HG02798 (cell line): ENCODE results near the gene KRT6B.
"Not testable (repeated sequence)": the region's sequence is repeated elsewhere in the genome, so short reads cannot be mapped to it uniquely, and the experiment has no call there.

ENCODE experiments used
- ATAC-seq: cut with Tn5 transposase; IDR thresholded peaks from one replicate; pipeline ENCODE4 v1.9.1; 2021; ENCODE audit warnings: mild to moderate bottlenecking; ENCODE audit not compliant: unreplicated experiment, poor library complexity

KRT6B gene

GRCh38 chr12:52473768-52474167 lies 21.8 kb upstream of the KRT6B start, which contains the start of gene KRT6C:
Gene KRT6C, minus strand, starts transcription at chr12:52473805. Its CDS starts 68 bp downstream, at chr12:52473737.
- ATAC-seq, result no peak

- ATAC-seq, result no peak
Measured at GRCh38 chr12:52469853-52470252, 17.9 kb upstream of the KRT6B start.

GRCh38 chr12:52464897-52465296 lies 13.0 kb upstream of the KRT6B start:
- ATAC-seq, result no peak

GRCh38 chr12:52461693-52462092 lies 9.7 kb upstream of the KRT6B start:
- no peak for ATAC-seq

GRCh38 chr12:52458861-52459260 lies 6.9 kb upstream of the KRT6B start:
- no peak for ATAC-seq

- no peak for ATAC-seq
Measured at GRCh38 chr12:52455821-52456220, 3.9 kb upstream of the KRT6B start.

GRCh38 chr12:52454411-52455201 lies 2.7 kb upstream of the KRT6B start:
- no peak for ATAC-seq

- ATAC-seq, result no peak
Measured at GRCh38 chr12:52448228-52448627, 3.7 kb downstream of the KRT6B start.

GRCh38 chr12:52447196-52447595 lies 4.8 kb downstream of the KRT6B start:
- not testable (repeated sequence) for ATAC-seq

GRCh38 chr12:52446367-52447045 lies 5.4 kb downstream of the KRT6B start:
- no peak for ATAC-seq

GRCh38 chr12:52445876-52446275 lies 6.1 kb downstream of the KRT6B start:
- ATAC-seq, result no peak

- ATAC-seq, result no peak
Measured at GRCh38 chr12:52444647-52445595, 7.0 kb downstream of the KRT6B start.

GRCh38 chr12:52443966-52444365 lies 8.0 kb downstream of the KRT6B start:
- ATAC-seq, result no peak

- ATAC-seq, result no peak
Measured at GRCh38 chr12:52442600-52443061, 9.3 kb downstream of the KRT6B start.

GRCh38 chr12:52441320-52441911 lies 10.5 kb downstream of the KRT6B start:
- no peak for ATAC-seq

GRCh38 chr12:52440821-52441319 lies 11.1 kb downstream of the KRT6B start:
- ATAC-seq, result no peak

- ATAC-seq, result no peak
Measured at GRCh38 chr12:52439845-52440244, 12.1 kb downstream of the KRT6B start.

GRCh38 chr12:52439420-52439819 lies 12.5 kb downstream of the KRT6B start:
- no peak for ATAC-seq

- no peak for ATAC-seq
Measured at GRCh38 chr12:52438305-52439301, 13.3 kb downstream of the KRT6B start.
